CD8-positive, alpha-beta memory T cell (primary cell): ENCODE measurements around the gene ASTL. TPM values are rescaled to one million over a fixed set of nuclear protein-coding genes. Genes with fewer than 3 reads are reported as not detected.

Experiments
- CTCF ChIA-PET: fragments of 350-600 bp; sonication (Branson Sonifier 250); formaldehyde crosslinking; loops from one replicate; lab custom pipeline; 2021; ENCODE audit warnings: antibody characterized with exemption; lab: Charles Lee
- POLR2A ChIA-PET: fragments of 350-600 bp; sonication (Branson Sonifier 250); formaldehyde crosslinking; loops from one replicate; lab custom pipeline; 2021; ENCODE audit warnings: antibody characterized with exemption; lab: Charles Lee
- DNase-seq, 5 donors: peaks; one replicate each; pipeline versions ENCODE4 v3.0.0 to v3.0.0-alpha.2; 2020 to 2022; ENCODE audit warnings: mixed read lengths in 1 of 5
- H3K27ac ChIP-seq: one replicate; pipeline ENCODE4 v1.7.0; 2013; ENCODE audit warnings: low read depth, mild to moderate bottlenecking, low read length, moderate library complexity
- H3K27me3 ChIP-seq: 2 replicates; pipeline ENCODE4 v1.7.0; 2013; ENCODE audit warnings: low read length, mild to moderate bottlenecking; ENCODE audit not compliant: insufficient read depth, poor library complexity, severe bottlenecking
- H3K36me3 ChIP-seq: 2 replicates; pipeline ENCODE4 v1.7.0; 2013; ENCODE audit warnings: mild to moderate bottlenecking, low read length, moderate library complexity; ENCODE audit not compliant: insufficient read depth
- H3K4me1 ChIP-seq: 2 replicates; pipeline ENCODE4 v1.7.0; 2013; ENCODE audit warnings: mild to moderate bottlenecking, low read length, moderate library complexity; ENCODE audit not compliant: insufficient read depth
- H3K4me3 ChIP-seq: 2 replicates; pipeline ENCODE4 v1.7.0; 2013; ENCODE audit warnings: mild to moderate bottlenecking, low read length
- H3K9me3 ChIP-seq: 2 replicates; pipeline ENCODE4 v1.7.0; 2013; ENCODE audit warnings: mild to moderate bottlenecking, low read length
- H3K27ac Mint-ChIP-seq, 8 donors: one replicate each; pipeline ENCODE4 v1.8.0; 2020 to 2021; ENCODE audit warnings: mixed read lengths in 8 of 8, mild to moderate bottlenecking in 6 of 8, inconsistent platforms in 3 of 8, moderate library complexity in 3 of 8
- H3K27me3 Mint-ChIP-seq, 2 donors: one replicate each; pipeline ENCODE4 v1.8.0; 2020 to 2021; ENCODE audit warnings: mixed read lengths in 2 of 2, mild to moderate bottlenecking in 1 of 2, moderate library complexity in 1 of 2
- H3K36me3 Mint-ChIP-seq, 3 donors: one replicate each; pipeline ENCODE4 v1.8.0; 2020 to 2021; ENCODE audit warnings: mixed read lengths in 3 of 3, inconsistent platforms in 1 of 3, mild to moderate bottlenecking in 1 of 3
- H3K4me1 Mint-ChIP-seq, 3 donors: one replicate each; pipeline ENCODE4 v1.8.0; 2020 to 2021; ENCODE audit warnings: mixed read lengths in 3 of 3, inconsistent platforms in 1 of 3, mild to moderate bottlenecking in 1 of 3
- H3K4me3 Mint-ChIP-seq, 7 donors: one replicate each; pipeline ENCODE4 v1.8.0; 2020 to 2021; ENCODE audit warnings: mixed read lengths in 7 of 7, mild to moderate bottlenecking in 6 of 7, moderate library complexity in 4 of 7, inconsistent platforms in 2 of 7
- H3K9me3 Mint-ChIP-seq, 5 donors: one replicate each; pipeline ENCODE4 v1.8.0; 2020 to 2022; ENCODE audit warnings: mixed read lengths in 5 of 5, mild to moderate bottlenecking in 3 of 5, moderate library complexity in 2 of 5, inconsistent platforms in 1 of 5
- polyA plus RNA-seq: library from polyadenylated mRNA; unstranded; fragments of 300-500 nt; fragmentation: Illumina TruSeq; gene quantifications from one replicate; pipeline ENCODE4 v1.2.3, GENCODE V29; 2021
- total RNA-seq, 2 experiments: library from RNA; stranded (reverse); gene quantifications; one replicate each; pipeline ENCODE4 v1.2.3, GENCODE V29; 2021

Gene ASTL
- total RNA-seq (10 to 100 TPM; 16.2 to 18.0 TPM), polyA plus RNA-seq (0.49 TPM)

DNA sequence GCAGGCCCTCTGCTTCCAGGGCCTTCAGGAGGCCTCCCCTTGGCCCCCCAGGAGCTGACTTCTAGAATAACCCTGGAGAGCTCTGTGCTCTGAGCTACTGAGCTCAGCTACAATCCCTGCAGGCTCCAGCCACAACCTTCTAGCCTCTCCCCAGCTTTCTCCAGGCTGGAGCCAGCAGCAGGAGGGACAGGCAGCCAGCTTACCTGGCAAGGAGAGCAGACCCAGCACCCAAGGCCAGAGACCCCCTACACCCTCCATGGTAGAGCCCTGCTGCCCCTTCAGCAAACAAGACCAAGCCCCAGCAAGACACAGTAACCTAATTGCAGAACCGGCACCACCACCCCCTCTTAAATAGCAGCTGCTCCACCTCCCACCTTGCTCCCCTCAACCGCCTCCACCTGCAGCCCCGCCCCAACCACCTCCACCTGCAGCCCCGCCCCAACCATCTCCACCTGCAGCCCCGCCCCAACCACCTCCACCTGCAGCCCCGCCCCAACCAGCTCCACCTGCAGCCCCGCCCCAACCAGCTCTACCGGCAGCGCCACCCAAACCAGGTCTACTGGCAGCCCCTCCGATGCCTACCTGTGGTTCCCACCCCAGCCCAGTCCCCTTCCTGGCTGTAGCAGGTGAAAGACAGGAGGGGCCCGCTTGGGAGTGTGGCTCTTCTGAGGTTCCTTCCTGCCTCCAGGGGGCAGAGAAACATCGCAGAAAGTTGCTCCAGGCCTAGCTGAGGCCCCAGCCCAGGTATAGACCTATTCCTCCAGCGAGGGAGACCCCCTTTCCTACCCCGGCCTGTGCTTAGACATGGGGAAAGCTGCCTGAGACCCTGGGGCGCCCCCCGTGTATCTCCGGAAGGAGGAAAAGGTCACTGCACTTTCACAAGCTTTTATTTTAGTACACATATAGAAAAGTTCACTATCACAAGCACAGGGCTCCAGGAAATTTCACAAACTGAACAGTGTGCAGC is at the start of gene ASTL:
TSS of gene ASTL (minus strand) at position 324 of the 967 bp plus-strand sequence. CDS start at position 258, 66 bp downstream.
- peak; percentile 46 to 77 (median 67) for DNase-seq
- Histone ChIP-seq H3K36me3 (peaks cover 6% of the 10 kb centered on the region), H3K27me3 (no peaks in the 10 kb centered on the region), H3K27ac (no peak within 1 kb of the TSS), H3K9me3 (no peaks in the 10 kb centered on the region), H3K4me3 (no peak within 1 kb of the TSS), H3K4me1 (peaks cover 32% of the 10 kb centered on the region)
- Mint-ChIP-seq H3K9me3 (no peaks in the 10 kb centered on the region), H3K4me3 (peak within 1 kb of the TSS in 4 of 7 donors; percentile 17 to 61 (median 38)), H3K27ac (peak within 1 kb of the TSS; percentile 23 to 100 (median 88)), H3K36me3 (peaks cover 4 to 84% (median 4%) of the 10 kb centered on the region in 3 donors), H3K27me3 (peaks cover 0 to 3% of the 10 kb centered on the region in 2 donors), H3K4me1 (peaks cover 30 to 68% (median 41%) of the 10 kb centered on the region in 3 donors)
- ChIA-PET CTCF (interaction anchor here (0.8 to 14.6 kb wide), 29 partner anchors 8 to 416 kb away, joined by 3 to 385 read pairs (median 5); partner anchors contain the start of genes ADRA2B and STARD7), POLR2A (interaction anchor here (0.6 to 3.7 kb wide), 5 partner anchors 11 to 69 kb away, joined by 3 to 37 read pairs (median 5); no protein-coding TSS in a partner anchor)

DNA sequence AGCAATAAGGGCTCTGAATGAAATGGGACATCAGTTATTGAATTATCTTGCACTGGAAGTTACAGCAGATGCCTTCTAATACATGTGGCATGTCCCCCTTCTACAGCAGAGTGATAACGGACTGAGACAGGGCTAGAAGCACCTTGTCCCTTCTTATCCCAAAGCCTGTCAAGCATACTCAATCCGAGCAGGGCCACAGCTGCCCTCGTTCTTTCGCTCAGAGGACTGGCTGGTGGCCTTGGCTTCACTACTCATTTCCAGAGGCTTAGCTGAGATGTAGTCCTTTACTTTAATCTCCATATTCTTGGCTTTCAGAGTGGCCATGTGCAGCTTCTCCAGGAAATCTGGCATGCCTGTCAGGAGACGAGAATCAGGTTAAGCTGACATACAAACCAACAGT is 48.3 kb upstream of the ASTL start:
- no peaks in the 10 kb centered on the region for H3K9me3 Mint-ChIP-seq
- H3K36me3 ChIP-seq = peaks cover 34% of the 10 kb centered on the region
- CTCF ChIA-PET = interaction anchor here (1.1 kb wide), 1 partner anchor 12 kb away, joined by 4 read pairs; no protein-coding TSS in a partner anchor

DNA sequence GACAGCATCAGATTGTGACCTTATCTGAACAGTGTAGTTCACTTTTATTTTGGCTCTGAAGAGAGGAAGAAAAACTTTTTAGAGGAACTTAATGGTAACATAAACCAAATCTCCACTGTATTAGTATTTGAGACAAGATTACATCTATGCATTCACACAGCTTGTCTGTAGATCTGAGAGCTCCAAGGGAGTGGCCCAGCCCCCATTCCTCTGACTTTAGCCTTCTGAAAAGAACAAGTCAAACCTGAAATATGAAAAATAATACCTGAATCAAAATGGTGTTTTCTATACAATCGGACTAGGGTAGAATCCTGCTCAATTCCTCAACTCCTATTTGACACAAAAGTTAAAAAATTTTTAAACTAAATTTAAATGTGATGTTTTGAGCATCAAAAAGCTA is 47.2 kb upstream of the ASTL start:
- Histone ChIP-seq H3K36me3 (peaks cover 26% of the 10 kb centered on the region), H3K4me1 (peaks cover 5% of the 10 kb centered on the region), H3K27ac (no peak overlapping the region), H3K9me3 (no peaks in the 10 kb centered on the region), H3K4me3 (no peak overlapping the region), H3K27me3 (no peaks in the 10 kb centered on the region)
- ChIA-PET POLR2A (no interaction called here), CTCF (interaction anchor here (1.2 kb wide), 1 partner anchor 11 kb away, joined by 5 read pairs; no protein-coding TSS in a partner anchor)
- Mint-ChIP-seq H3K4me3 (no peak overlapping the region), H3K9me3 (no peaks in the 10 kb centered on the region), H3K4me1 (peaks cover 8 to 12% (median 9%) of the 10 kb centered on the region in 3 donors), H3K36me3 (peaks cover 0 to 53% (median 18%) of the 10 kb centered on the region in 3 donors), H3K27me3 (no peaks in the 10 kb centered on the region), H3K27ac (peak overlapping the region in 1 of 8 donors; percentile 32)
- DNase-seq = no peak

More for the DNA sequence above, 48.3 kb upstream of the ASTL start:
- H3K9me3 ChIP-seq = no peaks in the 10 kb centered on the region
- no peak overlapping the region for H3K27ac ChIP-seq
- POLR2A ChIA-PET = no interaction called here
- H3K4me1 Mint-ChIP-seq = peaks cover 0 to 7% (median 4%) of the 10 kb centered on the region in 3 donors
- no peak overlapping the region for H3K4me3 Mint-ChIP-seq
- no peak for DNase-seq
- no peak overlapping the region for H3K4me3 ChIP-seq
- H3K27me3 Mint-ChIP-seq = no peaks in the 10 kb centered on the region
- no peaks in the 10 kb centered on the region for H3K4me1 ChIP-seq
- peaks cover 3 to 59% (median 20%) of the 10 kb centered on the region in 3 donors for H3K36me3 Mint-ChIP-seq
- no peaks in the 10 kb centered on the region for H3K27me3 ChIP-seq
- no peak overlapping the region for H3K27ac Mint-ChIP-seq

DNA sequence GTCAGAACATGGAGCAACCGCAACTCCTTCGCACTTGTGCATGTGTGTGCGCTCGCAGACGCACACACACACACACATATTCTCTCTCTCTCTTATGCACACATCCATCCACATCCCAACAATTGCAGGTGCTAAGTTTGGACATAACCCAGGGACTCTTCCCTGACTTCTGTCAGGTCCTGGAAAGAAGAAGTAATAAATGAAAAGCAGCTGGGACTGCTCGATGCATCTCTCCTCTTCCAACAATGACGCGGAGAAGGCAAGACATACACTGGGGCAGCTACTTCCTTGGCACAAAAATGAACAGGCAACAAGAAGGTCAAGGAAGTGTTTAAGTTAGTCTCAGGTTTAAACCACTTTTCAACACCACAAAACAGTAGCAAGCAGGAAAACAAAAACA is 46.7 kb upstream of the ASTL start:
- no peaks in the 10 kb centered on the region for H3K9me3 Mint-ChIP-seq
- no peak for DNase-seq
- Histone ChIP-seq H3K27ac (no peak overlapping the region), H3K4me3 (no peak overlapping the region), H3K9me3 (no peaks in the 10 kb centered on the region), H3K27me3 (no peaks in the 10 kb centered on the region), H3K36me3 (peaks cover 25% of the 10 kb centered on the region), H3K4me1 (peaks cover 7% of the 10 kb centered on the region)
- H3K27ac Mint-ChIP-seq = peak overlapping the region in 5 of 8 donors; percentile 6 to 43 (median 32)
- no peaks in the 10 kb centered on the region for H3K27me3 Mint-ChIP-seq
- H3K4me3 Mint-ChIP-seq = no peak overlapping the region
- H3K4me1 Mint-ChIP-seq = peaks cover 11 to 13% (median 11%) of the 10 kb centered on the region in 3 donors
- ChIA-PET POLR2A (no interaction called here), CTCF (interaction anchor here (1.2 kb wide), 1 partner anchor 10 kb away, joined by 5 read pairs; no protein-coding TSS in a partner anchor)
- H3K36me3 Mint-ChIP-seq = peaks cover 0 to 52% (median 18%) of the 10 kb centered on the region in 3 donors

DNA sequence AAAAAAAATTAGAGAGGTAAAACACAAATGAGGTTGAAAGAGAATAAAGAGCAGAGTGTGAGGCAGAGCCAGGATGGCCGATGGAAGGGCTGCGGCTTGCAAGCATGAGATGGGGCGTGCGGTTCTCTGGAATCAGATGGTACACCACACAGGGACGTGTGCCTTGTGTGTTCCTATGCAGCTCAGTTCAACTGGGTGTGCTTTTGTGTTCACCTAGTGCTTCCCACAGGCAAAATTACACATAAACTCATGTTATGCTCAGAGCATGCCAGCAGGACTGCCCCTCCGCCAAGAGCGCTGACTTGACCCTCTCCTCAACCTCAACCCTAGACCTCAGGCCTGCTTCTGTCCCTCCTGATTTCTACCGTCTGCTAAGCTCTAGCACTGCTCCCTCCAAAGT is 45.9 kb upstream of the ASTL start:
- ChIA-PET CTCF (interaction anchor here (2.3 kb wide), 1 partner anchor 46 kb away, joined by 14 read pairs; the partner anchor contains the start of gene ASTL), POLR2A (no interaction called here)
- Mint-ChIP-seq H3K9me3 (no peaks in the 10 kb centered on the region), H3K4me1 (peaks cover 13 to 16% (median 14%) of the 10 kb centered on the region in 3 donors), H3K27me3 (no peaks in the 10 kb centered on the region), H3K36me3 (peaks cover 0 to 46% (median 17%) of the 10 kb centered on the region in 3 donors), H3K27ac (peak overlapping the region in 1 of 8 donors; percentile 20), H3K4me3 (no peak overlapping the region)
- DNase-seq = no peak
- Histone ChIP-seq H3K9me3 (no peaks in the 10 kb centered on the region), H3K27ac (no peak overlapping the region), H3K4me3 (no peak overlapping the region), H3K36me3 (peaks cover 24% of the 10 kb centered on the region), H3K4me1 (peaks cover 9% of the 10 kb centered on the region), H3K27me3 (no peaks in the 10 kb centered on the region)

DNA sequence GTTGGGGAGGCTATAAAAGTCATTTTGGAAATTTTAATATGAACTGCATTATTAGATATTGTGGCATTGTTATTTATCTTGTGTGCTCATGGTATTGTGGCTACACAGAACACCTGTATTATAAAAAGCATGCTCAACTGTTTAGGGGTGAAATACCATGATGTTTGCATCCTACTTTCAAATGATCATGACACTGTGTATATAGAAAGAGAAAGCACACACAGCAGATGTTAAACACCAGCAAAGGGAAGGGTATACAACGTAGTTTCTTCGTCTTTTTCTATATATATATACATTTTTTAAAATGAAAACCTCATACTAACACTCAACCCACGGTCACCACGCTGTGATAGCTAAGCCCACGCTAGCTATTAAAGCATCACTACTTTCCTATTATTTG is 43.2 kb upstream of the ASTL start:
- no peaks in the 10 kb centered on the region for H3K9me3 ChIP-seq
- POLR2A ChIA-PET = interaction anchor here (0.6 kb wide), 1 partner anchor 22 kb away, joined by 3 read pairs; no protein-coding TSS in a partner anchor

DNA sequence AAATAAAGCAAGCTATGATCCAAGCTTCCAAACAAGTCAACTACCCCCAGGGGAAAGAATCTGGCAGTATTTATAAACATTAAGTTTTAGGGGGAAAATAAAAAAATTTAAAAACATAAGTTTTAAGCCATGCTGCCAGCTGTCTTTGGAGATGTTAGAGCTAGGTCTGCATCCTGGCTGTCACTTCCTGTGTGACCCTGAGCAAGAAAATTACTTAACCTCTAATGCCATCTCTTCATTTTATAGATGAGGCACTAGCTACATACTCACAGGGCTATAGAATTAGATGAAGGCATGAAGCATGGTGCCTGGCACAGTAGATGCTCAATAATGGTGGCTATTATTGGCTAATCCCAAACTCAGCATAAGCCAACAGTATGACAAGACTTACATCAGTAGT is 42.2 kb upstream of the ASTL start:
- ChIA-PET CTCF (interaction anchor here (0.6 to 1.5 kb wide), 3 partner anchors 42 to 677 kb away, joined by 3 to 5 read pairs (median 3); partner anchors contain the start of genes ANKRD39 and ASTL), POLR2A (interaction anchor here (0.6 kb wide), 1 partner anchor 23 kb away, joined by 3 read pairs; no protein-coding TSS in a partner anchor)
- Mint-ChIP-seq H3K9me3 (no peaks in the 10 kb centered on the region), H3K4me3 (no peak overlapping the region), H3K4me1 (peaks cover 13 to 16% (median 14%) of the 10 kb centered on the region in 3 donors), H3K36me3 (peaks cover 0 to 19% (median 11%) of the 10 kb centered on the region in 3 donors), H3K27ac (peak overlapping the region in 2 of 8 donors; percentile 24 to 62), H3K27me3 (no peaks in the 10 kb centered on the region)
- no peak overlapping the region for H3K27ac ChIP-seq
- H3K9me3 ChIP-seq = no peaks in the 10 kb centered on the region
- peaks cover 9% of the 10 kb centered on the region for H3K4me1 ChIP-seq
- no peaks in the 10 kb centered on the region for H3K27me3 ChIP-seq
- peaks cover 7% of the 10 kb centered on the region for H3K36me3 ChIP-seq
- H3K4me3 ChIP-seq = no peak overlapping the region
- no peak for DNase-seq

More for the DNA sequence above, 43.2 kb upstream of the ASTL start:
- H3K36me3 ChIP-seq = peaks cover 13% of the 10 kb centered on the region
- H3K36me3 Mint-ChIP-seq = peaks cover 0 to 29% (median 14%) of the 10 kb centered on the region in 3 donors
- no peaks in the 10 kb centered on the region for H3K9me3 Mint-ChIP-seq
- no peaks in the 10 kb centered on the region for H3K27me3 Mint-ChIP-seq
- H3K4me1 ChIP-seq = peaks cover 9% of the 10 kb centered on the region
- no peaks in the 10 kb centered on the region for H3K27me3 ChIP-seq
- H3K27ac ChIP-seq = no peak overlapping the region
- H3K27ac Mint-ChIP-seq = peak overlapping the region in 3 of 8 donors; percentile 14 to 80 (median 75)
- CTCF ChIA-PET = interaction anchor here (1.5 to 2.3 kb wide), 2 partner anchors 43 kb away, joined by 5 to 14 read pairs; partner anchors contain the start of gene ASTL
- no peak for DNase-seq
- no peak overlapping the region for H3K4me3 ChIP-seq
- H3K4me1 Mint-ChIP-seq = peaks cover 13 to 16% (median 14%) of the 10 kb centered on the region in 3 donors
- no peak overlapping the region for H3K4me3 Mint-ChIP-seq
